ENCODE results near the gene HMGXB3.

GRCh38 chr5:150082889-150083288 lies 82.3 kb downstream of the HMGXB3 start:
- TF ChIP-seq RAD21 (IDR thresholded peaks at IDR 0.05) (no peak), YY1 (IDR thresholded peaks at IDR 0.05) (no peak), GABPA (IDR thresholded peaks at IDR 0.05 in 1 of 2, conservative IDR thresholded peaks at IDR 0.05 in 1 of 2) (no peak), CTCF (IDR thresholded peaks at IDR 0.05; ENCODE audit: low read depth, low read length, missing input control) (no peak), REST (IDR thresholded peaks at IDR 0.05) (no peak), FOXA1 (IDR thresholded peaks at IDR 0.05) (no peak)
